ENCODE measurements around the gene ABHD12. TPM values are rescaled to one million over a fixed set of nuclear protein-coding genes. Genes with fewer than 3 reads are reported as not detected.
A peak's percentile ranks its signal among the peaks of the same experiment; 100 is the strongest.

ABHD12 gene
- total and polyA plus RNA-seq, 10 of the 15 experiments (the other 5 are each of a cell fraction or from before 2014, with no cell fraction given) = 1.5 to 61.8 (median 26.7) TPM

- TF ChIP-seq IRF4 (IDR thresholded peaks at IDR 0.05; ENCODE audit: low read depth, low read length) (0 out of 2 replicates have a peak, but pooled peaks have one; percentile 34), SPI1 (IDR thresholded peaks at IDR 0.05; ENCODE audit: borderline replicate concordance, insufficient read depth, low read depth, low read length) (peak; percentile 91), ZBTB40 (IDR thresholded peaks at IDR 0.05; ENCODE audit: borderline replicate concordance) (peak; percentile 54; the same call in 1 of the 2 replicates), TCF7 (IDR thresholded peaks at IDR 0.05; ENCODE audit: borderline replicate concordance) (no peak)
Measured at GRCh38 chr20:25439328-25439727, 48.7 kb upstream of the ABHD12 start (continued).

- no peak overlapping the region for H3K4me2 ChIP-seq (ENCODE audit: control insufficient read depth, insufficient read depth)
- in situ Hi-C loops (cut with MboI) = loop anchor here (25.0 kb wide), 2 partner anchors 725 to 1475 kb away; no protein-coding TSS in a partner anchor
- H3K4me3 ChIP-seq = no peak overlapping the region
- SMC1A ChIA-PET (ENCODE audit: uncharacterized antibody, unreplicated experiment) = interaction anchor here (1.0 kb wide), 1 partner anchor 23 kb away, joined by 3 read pairs; no protein-coding TSS in a partner anchor
- 83% methylated on average over 4 of the region's 4 CpGs for WGBS (ENCODE audit: insufficient coverage, insufficient replicate concordance, low lambda C conversion rate, missing lambda C conversion rate)
- POLR2A ChIA-PET = no interaction called here
- BruUV-seq (replicated peaks) = no TSS peak
- DNase-seq (ENCODE audit: low read depth, low spot score) (no peak), ATAC-seq (no peak), FAIRE-seq (no peak)
- no peak overlapping the region for H3K9ac ChIP-seq (ENCODE audit: control insufficient read depth, insufficient read depth, low read length)
- RAD21 ChIA-PET (ENCODE audit: unreplicated experiment) = no interaction called here
- H3K9me3 ChIP-seq (replicated peaks; ENCODE audit: control insufficient read depth, insufficient read depth, low read length) = no peaks in the 10 kb centered on the region
- no peak overlapping the region for H3K27ac ChIP-seq (ENCODE audit: control insufficient read depth, insufficient read depth)
- intact Hi-C loops (cut with micrococcal nuclease; ENCODE audit: unreplicated experiment) = no loop called here
- no peak overlapping the region for H2AFZ ChIP-seq (ENCODE audit: control insufficient read depth, low read depth, low read length)
- CTCF ChIA-PET = no interaction called here
- no peaks in the 10 kb centered on the region for H3K79me2 ChIP-seq (ENCODE audit: control insufficient read depth, insufficient read depth, low read length)
- no peaks in the 10 kb centered on the region for H4K20me1 ChIP-seq (ENCODE audit: control insufficient read depth, insufficient read depth)
- no peaks in the 10 kb centered on the region for H3K27me3 ChIP-seq (replicated peaks in 1 of 2; ENCODE audit: control insufficient read depth in 2 of 2, insufficient read depth in 2 of 2, low read length in 1 of 2)
- H3K4me1 ChIP-seq (ENCODE audit: control insufficient read depth, insufficient read depth, low read length) = peaks cover 7% of the 10 kb centered on the region
- peaks cover 4 to 7% of the 10 kb centered on the region in 2 experiments; a peak in 3 of 4 replicates for H3K36me3 ChIP-seq (ENCODE audit: control insufficient read depth in 2 of 2, insufficient read depth in 2 of 2, low read length in 1 of 2)
- TF ChIP-seq LARP7 (IDR thresholded peaks at IDR 0.05) = no peak
- no peak for TF ChIP-seq MYC (IDR thresholded peaks at IDR 0.05; ENCODE audit: insufficient read depth, insufficient read length, insufficient replicate concordance, low read length, severe bottlenecking)
- TF ChIP-seq ELK1 (IDR thresholded peaks at IDR 0.05; ENCODE audit: low read depth, low read length) = no peak
- no peak for TF ChIP-seq IKZF1 (conservative IDR thresholded peaks at IDR 0.05)
- TF ChIP-seq MLLT1 (IDR thresholded peaks at IDR 0.05) = no peak
- TF ChIP-seq IRF5 (IDR thresholded peaks at IDR 0.05; ENCODE audit: borderline replicate concordance) = no peak
- TF ChIP-seq YBX1 (IDR thresholded peaks at IDR 0.05) = no peak
- TF ChIP-seq CEBPB (IDR thresholded peaks at IDR 0.05; ENCODE audit: borderline replicate concordance in 1 of 2, low read depth in 2 of 2, low read length in 2 of 2) = no peak
- TF ChIP-seq MAX (IDR thresholded peaks at IDR 0.05; ENCODE audit: low read depth, low read length) = no peak
- TF ChIP-seq RFX5 (IDR thresholded peaks at IDR 0.05; ENCODE audit: low read depth, low read length) = no peak
Measured at GRCh38 chr20:25437153-25437581, 46.5 kb upstream of the ABHD12 start.
